Measurements from ENCODE around the gene GPATCH8.
A peak's percentile ranks its signal among the peaks of the same experiment; 100 is the strongest.
"Not testable (repeated sequence)": the region's sequence is repeated elsewhere in the genome, so short reads cannot be mapped to it uniquely, and the experiment has no call there.

GPATCH8 gene

DNA sequence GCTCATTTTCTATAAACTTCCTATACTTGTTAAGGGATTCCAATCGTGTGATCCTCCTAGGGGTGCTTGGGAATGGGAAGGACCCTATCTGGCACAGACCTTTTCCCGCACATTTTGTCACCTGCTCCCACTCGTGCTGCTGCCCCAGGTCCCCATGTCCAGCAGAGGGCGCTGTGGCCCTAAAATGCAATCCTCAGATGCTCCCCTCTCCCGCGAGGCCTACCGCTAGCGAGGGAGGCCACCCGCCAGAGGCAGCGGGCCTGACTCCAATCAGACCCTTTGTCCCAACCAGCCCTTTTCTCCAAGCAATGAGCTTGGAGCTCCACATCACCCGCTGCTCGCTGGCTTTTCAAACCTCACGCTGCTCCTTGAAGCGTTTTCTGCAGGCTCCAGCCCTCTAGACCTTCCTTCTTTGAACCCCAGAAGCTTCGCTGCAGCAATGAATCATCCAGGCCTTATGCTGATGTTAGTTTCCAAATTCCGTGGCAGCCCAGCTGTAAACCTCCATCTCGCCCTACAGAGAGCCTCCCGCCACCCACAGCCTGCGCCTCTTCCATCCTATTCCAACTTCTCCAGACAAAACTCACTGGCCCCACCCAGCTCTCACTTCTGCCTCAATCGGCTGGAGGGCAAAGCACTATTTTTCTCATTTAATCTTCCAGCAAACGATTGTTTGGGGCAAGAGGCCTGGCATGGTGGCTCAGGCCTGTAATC, 30.5 kb upstream of the GPATCH8 start:
- peak; percentile 90 for DNase-seq
- in situ Hi-C loops (cut with HindIII; ENCODE audit: low pct_ligation_motif_present, low pct_unique_long_range_greater_than_20kb, low sequenced_read_pairs), result loop anchor here (25.0 kb wide), 1 partner anchor 104 kb away; no protein-coding TSS in a partner anchor

DNA sequence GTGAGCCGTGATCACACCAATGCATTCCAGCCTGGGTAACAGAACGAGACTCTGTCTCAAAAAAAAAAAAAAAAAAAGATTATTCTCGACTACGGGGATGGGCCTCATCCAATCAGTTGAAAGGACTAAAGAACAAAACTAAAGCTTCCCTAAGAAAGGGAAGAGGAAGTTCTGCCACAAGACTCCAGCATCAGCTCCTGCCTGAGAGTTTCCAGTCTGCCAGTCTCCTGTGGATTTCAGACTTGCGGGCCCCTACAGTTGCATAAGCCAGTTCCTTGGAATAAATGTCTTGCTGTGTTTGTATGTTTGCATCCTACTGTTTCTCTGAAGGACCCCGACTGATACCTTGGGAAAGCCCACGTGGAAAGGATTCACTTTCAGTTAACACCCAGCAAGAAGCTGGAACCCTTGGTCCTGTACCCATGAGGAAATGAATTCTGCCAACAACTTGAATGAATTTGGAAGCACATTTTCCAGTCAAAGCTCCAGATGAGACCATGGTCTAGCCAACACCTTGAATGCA, 27.8 kb upstream of the GPATCH8 start:
- no peak for DNase-seq
- in situ Hi-C loops (cut with HindIII; ENCODE audit: low pct_ligation_motif_present, low pct_unique_long_range_greater_than_20kb, low sequenced_read_pairs), result loop anchor here (25.0 kb wide), 1 partner anchor 106 kb away; no protein-coding TSS in a partner anchor

DNA sequence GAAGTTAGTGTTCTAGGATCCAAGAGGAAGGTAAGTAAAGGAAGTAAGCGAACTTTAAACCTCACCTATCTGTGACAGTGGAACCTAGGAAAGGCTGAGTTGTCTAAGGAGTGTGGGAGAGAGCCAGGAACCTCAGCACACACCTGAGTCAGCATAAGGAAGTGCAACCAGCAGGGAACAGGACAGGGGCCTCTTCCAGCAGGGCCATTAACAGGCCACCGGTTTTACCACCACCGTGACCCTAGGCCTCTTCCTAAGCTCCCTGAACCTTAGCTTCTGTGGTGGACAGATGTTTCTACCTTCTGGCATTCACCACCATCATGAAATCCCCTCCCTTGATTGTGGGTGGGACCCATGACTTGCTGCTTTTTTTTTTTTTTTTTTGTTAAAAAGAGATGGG, 26.7 kb upstream of the GPATCH8 start:
- in situ Hi-C loops (cut with HindIII; ENCODE audit: low pct_ligation_motif_present, low pct_unique_long_range_greater_than_20kb, low sequenced_read_pairs), result loop anchor here (25.0 kb wide), 1 partner anchor 107 kb away; no protein-coding TSS in a partner anchor
- no peak for DNase-seq

DNA sequence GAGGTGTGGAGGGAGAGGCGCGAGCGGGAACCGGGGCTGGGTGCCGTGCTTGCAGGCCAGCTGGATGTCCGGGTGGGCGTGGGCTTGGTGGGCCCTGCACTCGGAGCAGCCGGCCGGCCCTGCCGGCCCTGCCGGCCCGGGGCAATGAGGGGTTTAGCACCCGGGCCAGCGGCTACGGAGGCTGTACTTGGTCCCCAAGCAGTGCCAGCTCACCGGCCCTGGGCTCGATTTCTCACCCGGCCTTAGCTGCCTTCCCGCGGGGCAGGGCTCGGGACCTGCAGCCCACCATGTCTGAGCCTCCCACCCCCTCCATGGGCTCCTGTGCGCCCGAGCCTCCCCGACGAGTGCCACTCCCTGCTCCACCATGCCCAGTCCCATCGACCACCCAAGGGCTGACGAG, 24.7 kb upstream of the GPATCH8 start:
- DNase-seq, result no peak
- in situ Hi-C loops (cut with HindIII; ENCODE audit: low pct_ligation_motif_present, low pct_unique_long_range_greater_than_20kb, low sequenced_read_pairs), result loop anchor here (25.0 kb wide), 1 partner anchor 109 kb away; no protein-coding TSS in a partner anchor

DNA sequence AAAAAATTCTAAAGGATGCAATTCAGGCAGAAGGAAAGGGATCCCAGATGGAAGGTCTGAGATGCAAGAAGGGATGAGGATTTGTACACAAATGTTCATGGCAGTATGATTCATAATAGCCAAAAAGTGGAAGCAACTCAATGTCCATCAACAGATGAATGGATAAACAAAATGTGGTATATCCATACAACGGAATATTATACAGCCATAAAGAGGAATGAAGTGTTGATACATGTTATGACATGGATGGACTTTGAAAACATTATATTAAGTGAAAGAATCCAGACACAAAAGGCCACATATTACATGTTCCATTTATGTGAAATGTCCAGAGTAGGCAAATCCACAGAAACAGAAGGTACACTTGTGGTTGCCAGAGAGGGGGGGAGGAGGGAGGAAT, 23.9 kb upstream of the GPATCH8 start:
- in situ Hi-C loops (cut with HindIII; ENCODE audit: low pct_ligation_motif_present, low pct_unique_long_range_greater_than_20kb, low sequenced_read_pairs), result loop anchor here (25.0 kb wide), 1 partner anchor 110 kb away; no protein-coding TSS in a partner anchor
- DNase-seq, result no peak

DNA sequence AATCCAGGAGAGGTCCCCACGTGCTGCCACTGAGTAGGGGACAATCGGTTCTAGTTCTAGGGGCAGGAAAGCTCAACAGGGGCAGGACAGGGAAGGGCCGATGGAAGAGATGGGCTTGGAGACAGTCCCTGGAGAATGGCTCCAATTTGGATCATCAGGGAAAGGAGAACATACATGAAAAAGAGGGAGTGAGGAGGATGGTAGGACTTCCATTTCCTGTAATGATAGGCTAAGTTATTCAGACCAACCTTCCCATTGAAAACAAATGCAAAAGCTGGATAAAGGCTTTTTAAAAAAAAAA, 20.4 kb upstream of the GPATCH8 start:
- DNase-seq, result no peak
- in situ Hi-C loops (cut with HindIII; ENCODE audit: low pct_ligation_motif_present, low pct_unique_long_range_greater_than_20kb, low sequenced_read_pairs), result no loop called here

DNA sequence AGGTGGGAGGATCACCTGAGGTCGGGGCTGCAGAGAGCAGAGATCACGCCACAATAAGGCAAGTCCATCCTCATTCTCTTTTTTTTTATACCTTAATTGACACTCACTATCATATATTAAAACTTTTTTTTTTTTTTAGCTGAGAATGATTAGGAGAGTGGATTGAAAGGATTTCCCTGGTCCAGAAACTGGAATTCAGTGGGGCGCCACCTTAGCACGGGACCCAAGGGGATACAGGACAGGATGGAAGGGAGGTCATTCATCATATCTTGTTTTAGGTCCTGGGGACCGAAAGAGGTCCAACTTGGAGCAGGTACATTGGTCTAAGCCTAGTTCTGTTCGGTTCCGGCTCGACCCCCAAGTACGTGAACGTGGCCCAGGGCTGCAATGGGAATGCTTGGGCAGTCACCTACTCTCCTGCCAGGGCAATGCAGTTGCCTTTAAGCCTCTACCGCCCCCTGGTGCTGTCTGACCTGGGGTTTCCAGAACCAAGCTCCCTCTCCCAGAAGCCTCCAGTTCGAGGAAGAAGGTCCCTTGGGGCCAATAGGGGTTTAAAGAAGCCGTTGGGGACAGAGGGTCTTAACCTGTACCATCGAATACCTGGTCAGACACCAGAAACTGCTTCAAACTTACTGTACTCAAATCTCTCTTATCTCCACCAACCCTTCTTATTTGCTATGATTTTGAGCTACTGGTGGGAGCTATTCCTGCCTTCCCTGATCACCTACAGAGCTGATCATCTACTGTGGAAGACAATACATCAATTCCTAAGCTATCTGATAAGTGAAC, 19.9 kb upstream of the GPATCH8 start:
- in situ Hi-C loops (cut with HindIII; ENCODE audit: low pct_ligation_motif_present, low pct_unique_long_range_greater_than_20kb, low sequenced_read_pairs), result no loop called here

DNA sequence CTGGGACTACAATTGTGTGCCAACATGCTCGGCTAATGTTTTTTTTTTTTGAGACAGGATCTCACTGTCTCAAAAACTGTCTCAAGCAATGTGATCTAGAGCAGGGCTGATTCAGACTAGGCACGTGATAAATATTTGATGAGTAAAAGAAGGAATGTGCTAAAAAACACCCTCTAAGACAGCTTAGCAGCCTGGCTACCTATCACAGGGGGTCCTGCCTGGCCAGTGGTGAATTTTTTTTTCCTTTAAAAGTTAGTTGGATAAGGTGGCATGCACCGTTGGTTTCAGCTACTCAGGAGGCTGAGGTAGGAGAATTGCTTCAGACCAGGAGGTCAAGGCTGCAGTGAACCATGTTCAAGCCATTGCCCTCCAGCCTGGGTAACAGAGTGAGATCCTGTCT, 14.8 kb upstream of the GPATCH8 start:
- in situ Hi-C loops (cut with HindIII; ENCODE audit: low pct_ligation_motif_present, low pct_unique_long_range_greater_than_20kb, low sequenced_read_pairs), result no loop called here
- DNase-seq, result peak; percentile 35

More for the DNA sequence above, 19.9 kb upstream of the GPATCH8 start:
- peak; percentile 80 for DNase-seq

DNA sequence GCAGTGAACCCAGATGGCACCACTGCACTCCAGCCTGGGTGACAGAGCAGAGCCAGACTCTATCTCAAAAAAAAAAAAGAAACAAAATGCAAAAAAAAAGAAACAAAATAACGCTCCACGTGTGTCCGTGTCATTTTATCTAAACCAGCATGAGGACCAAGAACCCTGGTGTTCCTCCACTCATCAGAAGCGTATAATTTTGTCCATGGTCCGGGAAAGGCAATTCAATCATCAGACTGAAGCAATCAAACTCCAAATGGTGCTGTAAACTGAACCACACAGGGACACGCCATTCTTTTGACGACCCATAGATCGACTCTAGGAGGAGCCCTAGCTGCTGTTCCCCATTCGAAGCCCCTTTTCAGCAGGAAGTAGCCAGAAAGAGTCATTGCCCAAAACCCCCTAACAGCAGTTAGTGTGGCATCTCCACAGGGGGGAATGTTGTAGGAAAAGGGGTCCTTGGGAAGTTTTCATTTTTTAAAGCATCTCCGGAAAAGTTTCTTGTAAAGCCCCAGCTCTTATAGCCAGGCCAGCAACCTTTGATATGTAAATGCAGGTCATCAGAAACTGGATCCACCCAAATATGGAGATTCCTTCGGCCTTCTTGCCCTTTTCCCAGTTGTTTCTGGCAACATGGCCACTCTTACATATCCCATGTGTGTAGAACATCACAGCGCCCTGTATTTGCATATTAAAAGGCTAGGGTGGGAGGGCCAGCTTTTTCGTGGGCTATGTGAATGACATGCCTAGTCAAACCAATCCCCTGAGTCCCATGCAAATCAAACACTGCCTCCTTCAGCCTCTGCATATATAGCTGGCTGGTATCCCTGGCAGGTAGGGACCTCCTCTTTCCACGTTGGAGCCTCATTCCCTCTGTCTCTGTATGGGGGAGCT, 8.3 kb upstream of the GPATCH8 start:
- DNase-seq; in situ Hi-C loops (cut with HindIII; ENCODE audit: low pct_ligation_motif_present, low pct_unique_long_range_greater_than_20kb, low sequenced_read_pairs): not testable (repeated sequence)

- DNase-seq; in situ Hi-C loops (cut with HindIII; ENCODE audit: low pct_ligation_motif_present, low pct_unique_long_range_greater_than_20kb, low sequenced_read_pairs): not testable (repeated sequence)
Observed at GRCh38 chr17:44506939-44507604, 3.9 kb upstream of the GPATCH8 start.

GRCh38 chr17:44502598-44503146, 534 bp downstream of the GPATCH8 start:
- peak; percentile 41 for DNase-seq
- in situ Hi-C loops (cut with HindIII; ENCODE audit: low pct_ligation_motif_present, low pct_unique_long_range_greater_than_20kb, low sequenced_read_pairs), result no loop called here

DNA sequence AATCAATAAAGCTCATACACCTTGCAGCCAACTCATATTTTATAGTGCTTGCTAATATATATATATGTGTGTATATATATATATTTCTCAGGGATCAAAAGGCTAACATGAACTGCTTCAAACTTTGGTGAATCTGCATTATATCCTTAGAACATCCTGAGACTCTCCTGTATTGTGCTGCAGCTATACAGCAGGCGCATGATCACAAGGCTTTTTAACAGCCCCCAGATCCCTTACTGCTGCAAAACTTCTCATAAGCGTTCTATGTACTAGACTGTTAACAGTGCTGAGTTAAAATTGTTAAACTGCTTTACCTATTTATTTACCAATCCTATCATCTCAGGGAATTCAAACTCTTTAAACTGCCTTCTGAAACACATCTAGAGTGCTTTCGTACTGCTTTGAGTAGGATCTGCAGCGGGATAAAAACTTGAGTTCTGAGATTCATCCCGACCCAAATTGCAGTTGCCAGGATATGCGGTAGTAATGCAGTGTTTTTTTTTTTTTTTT, 1.3 kb downstream of the GPATCH8 start:
- in situ Hi-C loops (cut with HindIII; ENCODE audit: low pct_ligation_motif_present, low pct_unique_long_range_greater_than_20kb, low sequenced_read_pairs), result no loop called here
- DNase-seq, result no peak

DNA sequence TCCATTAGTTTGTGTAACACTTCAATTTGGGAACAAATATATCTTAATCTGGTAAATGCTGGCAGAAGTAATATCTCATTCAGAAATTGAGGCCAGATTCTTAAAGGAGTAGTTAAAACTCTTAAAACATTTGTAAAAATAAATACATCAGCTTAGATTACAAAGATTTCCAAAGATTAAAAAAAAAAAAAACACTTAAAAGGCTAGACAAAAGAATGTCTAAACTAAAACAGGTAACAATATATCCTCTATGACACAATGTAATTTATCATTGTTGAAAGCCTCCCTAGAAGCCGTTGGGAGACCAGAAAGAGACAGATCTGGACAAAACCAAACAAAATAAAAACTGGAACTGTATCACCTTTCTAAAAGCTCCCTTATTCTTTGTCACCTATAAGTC, 3.5 kb downstream of the GPATCH8 start:
- DNase-seq, result no peak
- in situ Hi-C loops (cut with HindIII; ENCODE audit: low pct_ligation_motif_present, low pct_unique_long_range_greater_than_20kb, low sequenced_read_pairs), result no loop called here

DNA sequence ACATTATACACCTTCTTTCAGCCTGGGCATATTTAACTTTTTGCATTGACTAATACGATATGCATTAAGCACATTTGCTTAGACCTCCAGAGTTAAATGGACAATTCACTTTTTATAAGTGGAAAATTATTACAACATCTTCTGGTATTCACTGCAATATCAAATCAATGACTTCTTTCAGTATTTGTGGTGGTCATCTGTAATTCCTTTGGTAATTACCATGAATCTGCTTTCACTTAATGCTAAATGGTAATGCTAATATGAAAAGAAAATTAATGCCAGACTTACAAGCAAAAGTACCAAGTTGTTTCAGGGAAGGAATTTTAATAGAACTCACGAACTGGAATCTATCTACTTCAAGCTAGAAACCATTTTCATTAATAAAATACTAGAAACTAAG, 6.4 kb downstream of the GPATCH8 start:
- in situ Hi-C loops (cut with HindIII; ENCODE audit: low pct_ligation_motif_present, low pct_unique_long_range_greater_than_20kb, low sequenced_read_pairs), result no loop called here
- DNase-seq, result no peak

DNA sequence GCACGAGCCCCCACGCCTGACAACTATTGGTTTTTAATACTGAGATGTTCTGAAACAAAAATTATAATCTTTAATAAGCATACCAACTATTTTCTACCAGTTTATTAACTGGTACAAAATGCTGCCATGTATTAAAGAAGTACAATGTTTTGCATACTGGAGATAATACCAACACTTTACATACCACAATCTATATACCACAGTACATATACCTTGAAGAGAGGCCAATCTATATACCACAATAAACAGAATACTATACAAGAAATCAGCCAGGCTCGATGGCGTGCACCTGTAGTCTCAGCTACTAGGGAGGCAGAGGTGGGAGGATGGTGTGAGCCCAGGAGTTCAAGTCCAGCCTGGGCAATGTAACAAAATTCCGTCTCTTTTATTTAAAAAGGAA, 9.9 kb downstream of the GPATCH8 start:
- in situ Hi-C loops (cut with HindIII; ENCODE audit: low pct_ligation_motif_present, low pct_unique_long_range_greater_than_20kb, low sequenced_read_pairs), result no loop called here

DNA sequence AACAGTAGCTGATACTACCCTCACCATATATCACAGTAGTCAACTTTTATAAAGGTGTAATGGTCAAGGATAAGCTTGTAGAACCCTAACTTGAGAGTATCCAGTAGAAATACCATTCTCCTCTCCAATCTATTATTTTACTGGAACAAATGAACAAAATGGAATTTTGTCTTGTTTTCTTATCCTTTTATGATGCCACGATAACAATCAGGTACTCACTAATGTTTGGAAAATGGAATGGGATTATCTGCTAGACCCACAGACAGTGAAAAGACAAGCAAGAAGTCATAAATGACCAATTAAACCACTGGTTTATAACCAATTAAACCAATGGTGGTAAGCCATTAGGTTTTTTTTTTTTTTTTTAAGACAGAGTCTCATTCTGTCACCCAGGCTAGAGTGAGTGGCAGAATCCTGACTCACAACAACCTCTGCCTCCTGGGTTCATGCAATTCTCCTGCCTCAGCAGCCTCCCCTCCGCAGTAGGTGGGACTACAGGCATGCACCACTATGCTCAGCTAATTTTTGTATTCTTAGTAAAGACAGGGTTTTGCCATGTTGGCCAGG, 10.4 kb downstream of the GPATCH8 start:
- in situ Hi-C loops (cut with HindIII; ENCODE audit: low pct_ligation_motif_present, low pct_unique_long_range_greater_than_20kb, low sequenced_read_pairs), result no loop called here
- no peak for DNase-seq

More for the DNA sequence above, 9.9 kb downstream of the GPATCH8 start:
- DNase-seq, result no peak

DNA sequence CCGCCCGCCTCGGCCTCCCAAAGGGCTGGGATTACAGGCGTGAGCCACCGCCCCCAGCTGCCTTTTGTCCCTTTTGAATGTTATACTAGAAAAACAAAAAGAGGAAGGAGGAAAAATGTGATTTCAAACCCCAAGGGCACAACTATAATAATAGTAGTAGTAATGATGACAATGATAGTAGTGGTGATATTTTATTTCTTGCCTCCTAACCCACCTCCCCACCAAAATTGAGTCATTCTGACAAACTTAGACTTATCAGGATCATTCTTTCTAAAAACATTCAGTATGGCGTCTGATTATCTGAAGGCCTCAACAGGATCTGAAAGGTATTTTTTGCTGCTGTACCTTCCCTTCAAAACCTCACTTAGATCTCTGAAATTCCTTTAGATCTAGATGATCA, 13.6 kb downstream of the GPATCH8 start:
- no peak for DNase-seq
- in situ Hi-C loops (cut with HindIII; ENCODE audit: low pct_ligation_motif_present, low pct_unique_long_range_greater_than_20kb, low sequenced_read_pairs), result no loop called here
